ENCODE data around the gene MAGT1. TPM values are rescaled to one million over a fixed set of nuclear protein-coding genes. Genes with fewer than 3 reads are reported as not detected.
"Not testable (repeated sequence)": the region's sequence is repeated elsewhere in the genome, so short reads cannot be mapped to it uniquely, and the experiment has no call there.

Gene MAGT1
- total RNA-seq, 1 donor from 2014 or later = 64.0 TPM

DNA sequence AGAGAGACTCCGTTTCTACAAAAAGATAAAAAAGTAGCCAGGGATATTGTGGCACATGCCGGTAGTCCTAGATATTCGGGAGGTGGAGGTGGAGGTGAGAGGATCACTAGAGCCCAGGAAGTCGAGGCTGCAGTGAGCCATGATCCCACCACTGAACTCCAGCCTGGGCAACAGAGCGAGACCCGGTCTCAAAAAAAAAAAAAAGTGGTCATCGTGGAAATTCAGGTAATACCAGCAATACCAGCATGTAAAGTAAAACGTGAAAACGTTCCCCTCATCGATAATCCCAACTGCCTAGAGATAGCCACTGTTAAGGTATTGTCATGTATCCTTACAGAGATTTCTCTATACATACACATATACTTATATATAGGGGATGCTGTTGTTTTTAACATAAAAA lies 1.5 kb downstream of the MAGT1 start:
- intact Hi-C loops (cut with DNase I) = no loop called here
- no peaks in the 10 kb centered on the region for H3K9me3 ChIP-seq
- no peak for ATAC-seq

DNA sequence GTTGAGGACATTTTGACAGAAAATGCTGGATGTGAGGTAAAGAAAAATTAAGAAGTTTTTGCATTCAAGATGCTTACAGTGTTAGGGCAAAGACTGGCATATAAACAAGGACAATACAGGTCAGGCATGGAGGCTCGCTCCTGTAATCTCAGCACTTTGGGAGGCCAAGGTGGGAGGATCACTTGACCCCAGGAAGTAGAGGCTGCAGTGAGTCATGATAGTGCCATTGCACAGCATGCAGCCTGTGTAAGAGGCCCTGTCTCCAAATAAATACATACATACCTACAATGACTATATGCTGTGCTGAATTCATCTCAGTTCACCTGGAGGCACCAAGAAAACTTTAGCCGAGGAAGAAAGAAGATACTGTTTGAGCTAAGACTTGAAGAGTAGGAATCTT lies 2.3 kb downstream of the MAGT1 start:
- no peak for DNase-seq
- Histone ChIP-seq H3K36me3 (no peaks in the 10 kb centered on the region), H3K4me3 (no peak overlapping the region), H3K27me3 (no peaks in the 10 kb centered on the region), H3K4me1 (peaks cover 6% of the 10 kb centered on the region), H3K27ac (no peak overlapping the region), H3K9me3 (no peaks in the 10 kb centered on the region)
- no peak for ATAC-seq
- intact Hi-C loops (cut with DNase I) = no loop called here
- TF ChIP-seq, protein P1, sequence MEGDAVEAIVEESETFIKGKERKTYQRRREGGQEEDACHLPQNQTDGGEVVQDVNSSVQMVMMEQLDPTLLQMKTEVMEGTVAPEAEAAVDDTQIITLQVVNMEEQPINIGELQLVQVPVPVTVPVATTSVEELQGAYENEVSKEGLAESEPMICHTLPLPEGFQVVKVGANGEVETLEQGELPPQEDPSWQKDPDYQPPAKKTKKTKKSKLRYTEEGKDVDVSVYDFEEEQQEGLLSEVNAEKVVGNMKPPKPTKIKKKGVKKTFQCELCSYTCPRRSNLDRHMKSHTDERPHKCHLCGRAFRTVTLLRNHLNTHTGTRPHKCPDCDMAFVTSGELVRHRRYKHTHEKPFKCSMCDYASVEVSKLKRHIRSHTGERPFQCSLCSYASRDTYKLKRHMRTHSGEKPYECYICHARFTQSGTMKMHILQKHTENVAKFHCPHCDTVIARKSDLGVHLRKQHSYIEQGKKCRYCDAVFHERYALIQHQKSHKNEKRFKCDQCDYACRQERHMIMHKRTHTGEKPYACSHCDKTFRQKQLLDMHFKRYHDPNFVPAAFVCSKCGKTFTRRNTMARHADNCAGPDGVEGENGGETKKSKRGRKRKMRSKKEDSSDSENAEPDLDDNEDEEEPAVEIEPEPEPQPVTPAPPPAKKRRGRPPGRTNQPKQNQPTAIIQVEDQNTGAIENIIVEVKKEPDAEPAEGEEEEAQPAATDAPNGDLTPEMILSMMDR (IDR thresholded peaks at IDR 0.05) = no peak

More for the DNA sequence above, 1.5 kb downstream of the MAGT1 start:
- Histone ChIP-seq H3K4me3 (peak overlapping the region; percentile 66), H3K36me3 (no peaks in the 10 kb centered on the region), H3K4me1 (peaks cover 6% of the 10 kb centered on the region), H3K27me3 (no peaks in the 10 kb centered on the region), H3K27ac (no peak overlapping the region)
- TF ChIP-seq, protein P1 (IDR thresholded peaks at IDR 0.05) = no peak
- no peak for DNase-seq

DNA sequence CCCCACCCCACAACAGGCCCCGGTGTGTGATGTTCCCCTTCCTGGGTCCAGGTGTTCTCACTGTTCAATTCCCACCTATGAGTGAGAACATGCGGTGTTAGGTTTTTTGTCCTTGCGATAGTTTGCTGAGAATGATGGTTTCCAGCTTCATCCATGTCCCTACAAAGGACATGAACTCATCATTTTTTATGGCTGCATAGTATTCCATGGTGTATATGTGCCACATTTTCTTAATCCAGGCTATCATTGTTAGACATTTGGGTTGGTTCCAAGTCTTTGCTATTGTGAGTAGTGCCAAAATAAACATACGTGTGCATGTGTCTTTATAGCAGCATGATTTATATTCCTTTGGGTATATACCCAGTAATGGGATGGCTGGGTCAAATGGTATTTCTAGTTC lies 13.8 kb downstream of the MAGT1 start:
- DNase-seq; H3K27ac ChIP-seq; H3K27me3 ChIP-seq; intact Hi-C loops (cut with DNase I); H3K4me3 ChIP-seq; H3K9me3 ChIP-seq; ATAC-seq; H3K4me1 ChIP-seq; H3K36me3 ChIP-seq: not testable (repeated sequence)

DNA sequence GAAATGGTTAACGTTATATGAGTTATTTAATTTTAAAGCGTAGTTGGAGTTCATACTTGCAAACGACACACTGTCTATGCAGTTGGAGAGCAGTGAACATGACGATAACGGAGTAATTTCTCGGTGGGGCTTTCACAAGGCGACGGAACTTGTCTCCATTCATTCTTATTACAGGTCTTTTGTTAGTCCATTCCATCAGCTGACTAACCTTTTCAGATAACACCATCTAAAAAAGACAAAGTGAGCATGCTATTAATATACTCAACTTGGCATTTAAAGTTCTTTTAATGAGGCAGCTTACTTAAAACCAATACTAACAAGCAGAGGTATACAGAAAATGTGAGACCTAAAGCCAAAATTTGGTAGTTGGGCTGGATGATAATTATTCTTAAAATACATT lies 19.9 kb downstream of the MAGT1 start:
- no peaks in the 10 kb centered on the region for H3K4me1 ChIP-seq
- TF ChIP-seq, protein P1 (IDR thresholded peaks at IDR 0.05) = no peak
- H3K27ac ChIP-seq = no peak overlapping the region
- DNase-seq (no peak), ATAC-seq (no peak)
- H3K27me3 ChIP-seq = no peaks in the 10 kb centered on the region
- no peak overlapping the region for H3K4me3 ChIP-seq
- intact Hi-C loops (cut with DNase I) = no loop called here
- H3K36me3 ChIP-seq = peaks cover 20% of the 10 kb centered on the region
- no peaks in the 10 kb centered on the region for H3K9me3 ChIP-seq

DNA sequence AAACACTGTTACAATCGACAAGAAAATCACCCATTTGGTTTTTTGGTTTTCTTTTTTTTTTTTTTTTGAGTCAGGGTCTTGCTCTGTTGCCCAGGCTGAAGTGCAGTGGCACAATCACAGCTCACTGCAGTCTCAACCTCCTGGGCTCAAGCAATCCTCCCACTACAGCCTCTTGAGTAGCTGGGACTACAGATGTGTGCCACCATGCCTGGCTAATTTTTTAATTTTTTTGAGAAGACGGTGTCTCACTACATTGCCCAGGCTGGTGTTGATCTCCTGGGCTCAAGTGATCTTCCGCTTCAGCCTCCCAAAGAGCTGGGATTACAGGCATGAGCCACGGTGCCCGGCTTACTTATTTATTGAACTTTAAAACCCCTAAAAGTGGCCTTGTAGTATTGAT lies 63.7 kb downstream of the MAGT1 start:
- H3K4me3 ChIP-seq; intact Hi-C loops (cut with DNase I); H3K27ac ChIP-seq; H3K9me3 ChIP-seq; H3K4me1 ChIP-seq; H3K27me3 ChIP-seq; DNase-seq; ATAC-seq: not testable (repeated sequence)
- H3K36me3 ChIP-seq = peaks cover 12% of the 10 kb centered on the region

DNA sequence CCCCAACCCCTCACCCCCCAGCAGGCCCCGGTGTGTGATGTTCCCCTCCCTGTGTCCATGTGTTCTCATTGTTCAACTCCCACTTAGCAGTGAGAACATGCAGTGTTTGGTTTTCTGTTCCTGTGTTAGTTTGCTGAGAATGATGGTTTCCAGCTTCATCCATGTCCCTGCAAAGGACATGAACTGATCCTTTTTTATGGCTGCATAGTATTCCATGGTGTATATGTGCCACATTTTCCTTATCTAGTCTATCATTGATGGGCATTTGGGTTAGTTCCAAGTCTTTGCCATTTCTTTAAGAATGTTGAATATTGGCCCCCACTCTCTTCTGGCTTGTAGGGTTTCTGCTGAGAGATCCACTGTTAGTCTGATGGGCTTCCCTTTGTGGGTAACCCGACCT lies 73.2 kb downstream of the MAGT1 start:
- ATAC-seq; H3K4me1 ChIP-seq; H3K27ac ChIP-seq; H3K9me3 ChIP-seq; H3K36me3 ChIP-seq; intact Hi-C loops (cut with DNase I); DNase-seq; H3K4me3 ChIP-seq; H3K27me3 ChIP-seq: not testable (repeated sequence)

DNA sequence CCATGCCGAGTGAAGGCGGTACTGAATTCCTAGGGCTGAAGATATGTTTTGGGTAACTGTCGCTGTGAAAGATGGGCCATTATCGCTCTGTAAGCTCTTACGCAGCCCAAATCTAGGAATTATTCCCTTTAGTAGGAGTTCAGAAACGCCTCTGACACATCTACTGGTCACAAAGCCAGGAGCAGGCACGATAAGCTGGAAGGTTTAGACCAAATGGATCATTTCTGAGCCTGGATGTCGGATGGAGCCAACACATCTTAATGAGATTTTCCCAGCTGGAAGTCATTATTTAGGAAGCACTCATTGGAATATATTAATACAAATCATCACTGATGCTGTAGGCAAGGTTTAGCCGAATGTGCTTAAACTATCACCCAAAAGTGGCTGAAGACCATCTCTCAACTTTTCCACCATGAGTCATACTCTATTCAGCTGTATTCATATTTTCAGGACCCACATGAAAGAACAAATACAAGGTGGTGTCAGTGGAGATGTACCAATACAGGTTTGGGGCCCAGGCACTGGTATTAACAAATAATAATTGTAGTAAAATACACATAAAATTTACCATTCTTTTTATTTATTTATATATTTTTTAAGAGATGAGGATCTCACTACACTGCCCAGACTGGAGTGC lies 75.0 kb downstream of the MAGT1 start:
- no peaks in the 10 kb centered on the region for H3K9me3 ChIP-seq
- ATAC-seq (no peak), DNase-seq (no peak)
- no peak overlapping the region for H3K27ac ChIP-seq
- intact Hi-C loops (cut with DNase I) = no loop called here
- TF ChIP-seq, protein P1 (IDR thresholded peaks at IDR 0.05) = no peak
- no peaks in the 10 kb centered on the region for H3K4me1 ChIP-seq
- no peak overlapping the region for H3K4me3 ChIP-seq
- no peaks in the 10 kb centered on the region for H3K36me3 ChIP-seq
- H3K27me3 ChIP-seq = no peaks in the 10 kb centered on the region
